ENCODE data around the gene SORL1.

The SORL1 gene

GRCh38 chr11:121426476-121427399 lies 25.4 kb upstream of the SORL1 start:
- no peak for DNase-seq (ENCODE audit: low read depth)

GRCh38 chr11:121427400-121427744 lies 24.7 kb upstream of the SORL1 start:
- no peak for DNase-seq (ENCODE audit: low read depth)

GRCh38 chr11:121429556-121429955 lies 22.6 kb upstream of the SORL1 start:
- DNase-seq (ENCODE audit: low read depth): no peak

- no peak for DNase-seq (ENCODE audit: low read depth)
Measured at GRCh38 chr11:121431820-121432526, 20.1 kb upstream of the SORL1 start.

- DNase-seq (ENCODE audit: low read depth): no peak
Measured at GRCh38 chr11:121435132-121435531, 17.0 kb upstream of the SORL1 start.

GRCh38 chr11:121435551-121436511 lies 16.3 kb upstream of the SORL1 start:
- DNase-seq (ENCODE audit: low read depth): no peak

GRCh38 chr11:121437018-121437685 lies 15.0 kb upstream of the SORL1 start:
- DNase-seq (ENCODE audit: low read depth): no peak

GRCh38 chr11:121437686-121438078 lies 14.4 kb upstream of the SORL1 start:
- no peak for DNase-seq (ENCODE audit: low read depth)

- DNase-seq (ENCODE audit: low read depth): no peak
Measured at GRCh38 chr11:121439337-121439736, 12.8 kb upstream of the SORL1 start.

GRCh38 chr11:121439759-121440158 lies 12.4 kb upstream of the SORL1 start:
- DNase-seq (ENCODE audit: low read depth): no peak

GRCh38 chr11:121441521-121441920 lies 10.6 kb upstream of the SORL1 start:
- no peak for DNase-seq (ENCODE audit: low read depth)

GRCh38 chr11:121443688-121444275 lies 8.3 kb upstream of the SORL1 start:
- DNase-seq (ENCODE audit: low read depth): peak; percentile 32

- DNase-seq (ENCODE audit: low read depth): no peak
Measured at GRCh38 chr11:121444526-121444925, 7.6 kb upstream of the SORL1 start.

GRCh38 chr11:121445071-121445768 lies 6.9 kb upstream of the SORL1 start:
- DNase-seq (ENCODE audit: low read depth): no peak

GRCh38 chr11:121446752-121447156 lies 5.4 kb upstream of the SORL1 start:
- DNase-seq (ENCODE audit: low read depth): no peak

- DNase-seq (ENCODE audit: low read depth): no peak
Measured at GRCh38 chr11:121448011-121448410, 4.1 kb upstream of the SORL1 start.

- no peak for DNase-seq (ENCODE audit: low read depth)
Measured at GRCh38 chr11:121448431-121448941, 3.6 kb upstream of the SORL1 start.

GRCh38 chr11:121449123-121449522 lies 3.0 kb upstream of the SORL1 start:
- no peak for DNase-seq (ENCODE audit: low read depth)

GRCh38 chr11:121449626-121450025 lies 2.5 kb upstream of the SORL1 start:
- no peak for DNase-seq (ENCODE audit: low read depth)

- no peak for DNase-seq (ENCODE audit: low read depth)
Measured at GRCh38 chr11:121450401-121450800, 1.7 kb upstream of the SORL1 start.

Data from stimulated activated CD4-positive, alpha-beta T cell treated with anti-CD3 and anti-CD28 coated beads, Interleukin-2, amount 100 ng/mL, for 4 hours (primary cell).